Right lobe of liver (tissue), 6 donors: Measurements from ENCODE around the gene APBA3. TPM values are rescaled to one million over a fixed set of nuclear protein-coding genes. Genes with fewer than 3 reads are reported as not detected.

Experiments used
- ATAC-seq, 4 donors: fragments of 200-7000 bp; cut with Tn5 transposase; one replicate each; pipeline ENCODE4 v1.9.1; 2020; ENCODE audit warnings: mild to moderate bottlenecking in 4 of 4, moderate library complexity in 4 of 4
- DNase-seq, 3 donors: peaks; one replicate each; pipeline ENCODE4 v3.0.0-alpha.2; 2020
- H3K27ac ChIP-seq, 3 donors: fragments of 200-600 bp; one replicate each; pipeline ENCODE4 v1.8.0; 2022
- H3K27me3 ChIP-seq, 2 donors: fragments of 200-600 bp; one replicate each; pipeline ENCODE4 v1.8.0; 2022
- H3K36me3 ChIP-seq, 4 donors: fragments of 200-600 bp; sonication (generic) in 1 of 4; one replicate each; pipeline versions ENCODE4 v1.5.1 to v1.8.0; 2017 to 2022; ENCODE audit warnings: control low read depth in 1 of 4
- H3K4me1 ChIP-seq, 4 donors: fragments of 200-600 bp; sonication (generic) in 1 of 4; one replicate each; pipeline versions ENCODE4 v1.5.1 to v1.8.0; 2017 to 2022; ENCODE audit warnings: control low read depth in 1 of 4
- H3K4me3 ChIP-seq, 3 donors: fragments of 200-600 bp; one replicate each; pipeline ENCODE4 v1.8.0; 2022
- H3K9me3 ChIP-seq, 4 donors: fragments of 200-600 bp; sonication (generic) in 1 of 4; one replicate each; pipeline versions ENCODE4 v1.5.1 to v1.8.0; 2017 to 2022; ENCODE audit warnings: control low read depth in 1 of 4
- CTCF ChIP-seq, 4 donors: fragments of 200-600 bp in 3 of 4; fragments of 450-650 bp in 1 of 4; IDR thresholded peaks; one replicate each; pipeline versions ENCODE4 v1.5.1 to v1.8.0; 2016 to 2022; ENCODE audit warnings: antibody characterized with exemption in 4 of 4, mild to moderate bottlenecking in 2 of 4
- POLR2A ChIP-seq: fragments of 450-650 bp; IDR thresholded peaks from one replicate; pipeline ENCODE4 v1.6.1; 2017; ENCODE audit warnings: antibody characterized with exemption, mild to moderate bottlenecking
- WGBS: methylation state at CpG from one replicate; pipeline ENCODE4 v1.1.6; 2018; ENCODE audit warnings: low coverage, low lambda C conversion rate; ENCODE audit not compliant: insufficient coverage; ENCODE audit errors: missing lambda C conversion rate; 5-methylcytosine and 5-hydroxymethylcytosine counted together
- intact Hi-C, 2 donors: fragments of 100-400 bp; cut with DNase I; formaldehyde crosslinking; loops; one replicate each; pipeline versions ENCODE4 v1.11.2 to v1.14.1; 2022
- long read RNA-seq: library from polyadenylated mRNA; unstranded; transcript quantifications from one replicate; pipeline ENCODE4 v2.0.0, GENCODE V29; 2019
- total RNA-seq, 6 experiments: library from RNA; depleted of rRNA in 2 of 6; stranded (reverse); fragments of >200 nt in 2 of 6; fragmentation: NEBNext Ultra II Directional in 3 of 6; extraction: Animal tissue kit (Norgen Biotek cat#: 25700) in 3 of 6; gene quantifications; one replicate each; pipeline versions ENCODE4 v1.1.0 to v1.2.4, GENCODE V29; 2016 to 2023
- donor health status: DM: no; HTN: yes; CAD: no.
- donor health status: DM: no; HTN: no; CAD: no.
- donor health status: DM: no; HTN: no; CAD: no.
- donor health status: DM: no; HTN: yes; CAD: no.
- donor health status: DM: no; HTN: yes; CAD: no.

APBA3 gene
- total RNA-seq: 10 to 100 TPM; 10.1 to 24.1 (median 12.6) TPM
- long read RNA-seq, transcript APBA3-201 (11 exons, 2,075 nt): major isoform, 5 of 7 reads
- long read RNA-seq, partial matches to known transcripts: 2 of 7 reads
- long read RNA-seq, other reads (novel, unspliced or antisense): 0 of 7 reads

- peak; percentile 65 to 71 (median 66) for ATAC-seq
- H3K27ac ChIP-seq: peak within 1 kb of the TSS; percentile 93 to 99 (median 97)
These were observed at the start of gene APBA3 for GRCh38 chr19:3761382-3762129. APBA3 (minus strand) TSS chr19:3761692; CDS start chr19:3760264, 1,428 bp downstream.

GRCh38 chr19:3810708-3811355, 49.3 kb upstream of the APBA3 start:
- intact Hi-C loops: no loop called here
- TF ChIP-seq POLR2A (no peak), CTCF (IDR thresholded peaks at IDR 0.05) (no peak)
- no peaks in the 10 kb centered on the region for H3K36me3 ChIP-seq
- H3K9me3 ChIP-seq: no peaks in the 10 kb centered on the region
- no peak overlapping the region for H3K27ac ChIP-seq
- WGBS: 70% methylated on average over 15 of the region's 38 CpGs
- no peak overlapping the region for H3K4me3 ChIP-seq
- DNase-seq (no peak), ATAC-seq (peak; percentile 23 to 51 (median 30))
- H3K4me1 ChIP-seq: no peaks in the 10 kb centered on the region
- no peaks in the 10 kb centered on the region for H3K27me3 ChIP-seq

More at GRCh38 chr19:3761382-3762129, at the start of gene APBA3:
- peak within 1 kb of the TSS; percentile 83 to 92 (median 88) for H3K4me3 ChIP-seq
- peaks cover 0 to 23% (median 9%) of the 10 kb centered on the region in 4 donors for H3K4me1 ChIP-seq
- H3K27me3 ChIP-seq: no peaks in the 10 kb centered on the region
- peak; percentile 93 to 95 (median 94) for DNase-seq
- 15% methylated on average over 11 of the region's 45 CpGs for WGBS
- no peaks in the 10 kb centered on the region for H3K9me3 ChIP-seq
- intact Hi-C loops: no loop called here
- H3K36me3 ChIP-seq: peaks cover 0 to 22% (median 0%) of the 10 kb centered on the region in 4 donors
- TF ChIP-seq CTCF (IDR thresholded peaks at IDR 0.05) (peak; percentile 56 to 88 (median 72)), POLR2A (peak; percentile 60)

GRCh38 chr19:3809881-3810707, 48.6 kb upstream of the APBA3 start:
- no peak overlapping the region for H3K27ac ChIP-seq
- H3K36me3 ChIP-seq: no peaks in the 10 kb centered on the region
- intact Hi-C loops: no loop called here
- peak in 1 of 4 donors; percentile 14 for ATAC-seq
- no peaks in the 10 kb centered on the region for H3K4me1 ChIP-seq
- H3K4me3 ChIP-seq: no peak overlapping the region
- no peaks in the 10 kb centered on the region for H3K9me3 ChIP-seq
- no peak for DNase-seq
- no peaks in the 10 kb centered on the region for H3K27me3 ChIP-seq
- no peak for TF ChIP-seq POLR2A
- no peak for TF ChIP-seq CTCF (IDR thresholded peaks at IDR 0.05)
- 79% methylated on average over 6 of the region's 26 CpGs for WGBS

- Histone ChIP-seq H3K9me3 (no peaks in the 10 kb centered on the region), H3K4me1 (no peaks in the 10 kb centered on the region), H3K27ac (no peak overlapping the region), H3K36me3 (no peaks in the 10 kb centered on the region), H3K4me3 (no peak overlapping the region), H3K27me3 (no peaks in the 10 kb centered on the region)
- intact Hi-C loops: no loop called here
- DNase-seq: peak in 1 of 3 donors; percentile 70
- ATAC-seq: peak; percentile 8 to 80 (median 36)
- WGBS: 67% methylated on average over 3 of the region's 33 CpGs
- TF ChIP-seq CTCF (IDR thresholded peaks at IDR 0.05) (no peak), POLR2A (no peak)
These were observed 47.1 kb upstream of the APBA3 start for GRCh38 chr19:3808420-3809143.
